Measurements from ENCODE around the gene GPC4.

- TF ChIP-seq POLR2AphosphoS5 (IDR thresholded peaks at IDR 0.05; ENCODE audit: borderline replicate concordance, low read depth, low read length) (no peak), EZH2 (IDR thresholded peaks at IDR 0.05) (no peak), FOXP2 (optimal IDR thresholded peaks at IDR 0.05; ENCODE audit: control extremely low read depth, extremely low read length, insufficient read depth) (no peak)
Measured at GRCh38 chrX:133384454-133384853, 30.8 kb downstream of the GPC4 start.
